ENCODE results near the gene PCDHB12. TPM values are rescaled to one million over a fixed set of nuclear protein-coding genes. Genes with fewer than 3 reads are reported as not detected.
"Not testable (repeated sequence)": the region's sequence is repeated elsewhere in the genome, so short reads cannot be mapped to it uniquely, and the experiment has no call there.

PCDHB12 gene
- total RNA-seq, 6 experiments from 2014 or later, result 0.51 to 0.83 (median 0.63) TPM

DNA sequence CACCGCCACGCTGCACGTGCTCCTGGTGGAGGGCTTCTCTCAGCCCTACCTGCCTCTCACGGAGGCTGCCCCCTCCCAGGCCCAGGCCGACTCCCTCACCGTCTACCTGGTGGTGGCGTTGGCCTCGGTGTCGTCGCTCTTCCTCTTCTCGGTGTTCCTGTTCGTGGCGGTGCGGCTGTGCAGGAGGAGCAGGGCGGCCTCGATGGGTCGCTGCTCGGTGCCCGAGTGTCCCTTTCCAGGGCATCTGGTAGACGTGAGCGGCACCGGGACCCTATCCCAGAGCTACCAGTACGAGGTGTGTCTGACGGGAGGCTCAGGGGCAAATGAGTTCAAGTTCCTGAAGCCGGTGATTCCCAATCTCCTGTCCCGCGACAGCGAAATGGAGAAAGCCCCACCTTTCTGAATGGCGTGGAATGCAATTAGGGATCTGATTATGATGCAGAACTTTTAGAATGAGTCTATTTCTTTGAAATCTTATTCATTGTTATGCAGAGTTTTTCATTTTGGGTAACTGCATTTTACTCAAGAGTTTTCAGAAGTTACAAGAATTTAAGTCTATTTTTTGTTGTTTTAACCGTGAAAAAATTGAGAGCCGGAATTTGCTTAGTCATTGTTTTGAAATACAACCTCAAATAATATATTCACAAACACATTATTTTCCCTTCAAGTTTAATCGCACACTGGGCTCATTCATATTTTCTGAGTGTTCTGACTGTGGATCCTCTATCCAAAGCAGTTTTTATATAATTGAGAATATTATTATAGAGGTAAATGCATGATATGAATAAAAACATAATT lies 28.2 kb downstream of the PCDHB12 start:
- peaks cover 20% of the 10 kb centered on the region for H3K36me3 Mint-ChIP-seq (ENCODE audit: low read depth)
- no peak overlapping the region for H3K27ac Mint-ChIP-seq
- DNase-seq, result no peak
- TF ChIP-seq, protein P1, sequence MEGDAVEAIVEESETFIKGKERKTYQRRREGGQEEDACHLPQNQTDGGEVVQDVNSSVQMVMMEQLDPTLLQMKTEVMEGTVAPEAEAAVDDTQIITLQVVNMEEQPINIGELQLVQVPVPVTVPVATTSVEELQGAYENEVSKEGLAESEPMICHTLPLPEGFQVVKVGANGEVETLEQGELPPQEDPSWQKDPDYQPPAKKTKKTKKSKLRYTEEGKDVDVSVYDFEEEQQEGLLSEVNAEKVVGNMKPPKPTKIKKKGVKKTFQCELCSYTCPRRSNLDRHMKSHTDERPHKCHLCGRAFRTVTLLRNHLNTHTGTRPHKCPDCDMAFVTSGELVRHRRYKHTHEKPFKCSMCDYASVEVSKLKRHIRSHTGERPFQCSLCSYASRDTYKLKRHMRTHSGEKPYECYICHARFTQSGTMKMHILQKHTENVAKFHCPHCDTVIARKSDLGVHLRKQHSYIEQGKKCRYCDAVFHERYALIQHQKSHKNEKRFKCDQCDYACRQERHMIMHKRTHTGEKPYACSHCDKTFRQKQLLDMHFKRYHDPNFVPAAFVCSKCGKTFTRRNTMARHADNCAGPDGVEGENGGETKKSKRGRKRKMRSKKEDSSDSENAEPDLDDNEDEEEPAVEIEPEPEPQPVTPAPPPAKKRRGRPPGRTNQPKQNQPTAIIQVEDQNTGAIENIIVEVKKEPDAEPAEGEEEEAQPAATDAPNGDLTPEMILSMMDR (IDR thresholded peaks at IDR 0.05), result no peak
- H3K9me3 Mint-ChIP-seq, result peaks cover 56% of the 10 kb centered on the region
- no peaks in the 10 kb centered on the region for H3K4me1 Mint-ChIP-seq (ENCODE audit: low read depth)
- H3K4me3 Mint-ChIP-seq, result no peak overlapping the region
- H3K27me3 Mint-ChIP-seq (ENCODE audit: insufficient read depth), result peaks cover 8% of the 10 kb centered on the region

DNA sequence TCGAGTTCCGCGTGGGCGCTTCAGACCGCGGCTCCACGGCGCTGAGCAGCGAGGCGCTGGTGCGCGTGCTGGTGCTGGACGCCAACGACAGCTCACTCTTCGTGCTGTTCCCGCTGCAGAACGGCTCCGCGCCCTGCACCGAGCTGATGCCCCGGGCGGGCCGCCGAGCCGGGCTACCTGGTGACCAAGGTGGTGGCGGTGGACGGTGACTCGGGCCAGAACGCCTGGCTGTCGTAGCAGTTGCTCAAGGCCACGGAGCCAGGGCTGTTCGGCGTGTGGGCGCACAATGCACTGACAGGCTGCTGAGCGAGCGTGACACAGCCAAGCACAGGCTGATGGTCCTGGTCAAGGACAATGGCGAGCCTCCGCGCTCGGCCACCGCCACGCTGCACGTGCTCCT lies 33.0 kb downstream of the PCDHB12 start:
- Mint-ChIP-seq H3K27me3 (ENCODE audit: insufficient read depth) (peaks cover 10% of the 10 kb centered on the region), H3K4me3 (no peak overlapping the region), H3K27ac (no peak overlapping the region), H3K36me3 (ENCODE audit: low read depth) (peaks cover 35% of the 10 kb centered on the region), H3K9me3 (peaks cover 84% of the 10 kb centered on the region), H3K4me1 (ENCODE audit: low read depth) (no peaks in the 10 kb centered on the region)
- TF ChIP-seq, protein P1 (IDR thresholded peaks at IDR 0.05), result no peak
- no peak for DNase-seq

DNA sequence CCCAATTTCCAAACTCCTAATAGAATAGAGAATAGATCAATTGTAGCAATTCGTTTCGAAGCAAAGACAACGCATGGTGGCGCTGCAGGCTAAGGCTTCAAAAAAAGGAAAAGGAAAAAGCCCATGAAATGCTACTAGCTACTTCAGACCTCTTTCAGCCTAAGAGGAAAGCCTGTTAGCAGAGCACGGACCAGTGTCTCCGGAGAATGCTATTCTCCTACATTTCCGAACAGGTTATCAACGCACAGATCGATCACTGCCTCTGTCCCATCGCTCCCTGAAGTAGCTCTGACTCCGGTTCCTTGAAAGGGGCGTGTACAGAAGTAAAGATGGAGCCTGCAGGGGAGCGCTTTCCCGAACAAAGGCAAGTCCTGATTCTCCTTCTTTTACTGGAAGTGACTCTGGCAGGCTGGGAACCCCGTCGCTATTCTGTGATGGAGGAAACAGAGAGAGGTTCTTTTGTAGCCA lies 36.8 kb downstream of the PCDHB12 start, which contains the start of gene PCDHB15:
Gene PCDHB15 (plus strand): TSS at position 146 of the 468 bp plus-strand sequence. CDS start 184 bp downstream, at position 330.
- H3K4me3 Mint-ChIP-seq, result peak within 1 kb of the TSS; percentile 73
- H3K4me1 Mint-ChIP-seq (ENCODE audit: low read depth), result no peaks in the 10 kb centered on the region
- no peak for DNase-seq
- H3K27me3 Mint-ChIP-seq (ENCODE audit: insufficient read depth), result peaks cover 4% of the 10 kb centered on the region
- peaks cover 48% of the 10 kb centered on the region for H3K36me3 Mint-ChIP-seq (ENCODE audit: low read depth)
- TF ChIP-seq, protein P1 (IDR thresholded peaks at IDR 0.05), result peak; percentile 64
- no peak within 1 kb of the TSS for H3K27ac Mint-ChIP-seq
- peaks cover 92% of the 10 kb centered on the region for H3K9me3 Mint-ChIP-seq

DNA sequence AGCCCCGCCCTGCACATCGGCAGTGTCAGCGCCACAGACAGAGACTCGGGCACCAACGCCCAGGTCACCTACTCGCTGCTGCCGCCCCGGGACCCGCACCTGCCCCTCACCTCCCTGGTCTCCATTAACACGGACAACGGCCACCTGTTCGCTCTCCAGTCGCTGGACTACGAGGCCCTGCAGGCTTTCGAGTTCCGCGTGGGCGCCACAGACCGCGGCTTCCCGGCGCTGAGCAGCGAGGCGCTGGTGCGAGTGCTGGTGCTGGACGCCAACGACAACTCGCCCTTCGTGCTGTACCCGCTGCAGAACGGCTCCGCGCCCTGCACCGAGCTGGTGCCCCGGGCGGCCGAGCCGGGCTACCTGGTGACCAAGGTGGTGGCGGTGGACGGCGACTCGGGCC lies 38.5 kb downstream of the PCDHB12 start:
- Mint-ChIP-seq H3K9me3 (peaks cover 94% of the 10 kb centered on the region), H3K36me3 (ENCODE audit: low read depth) (peaks cover 37% of the 10 kb centered on the region)
- H3K4me3 Mint-ChIP-seq; H3K27ac Mint-ChIP-seq; H3K4me1 Mint-ChIP-seq (ENCODE audit: low read depth); DNase-seq; H3K27me3 Mint-ChIP-seq (ENCODE audit: insufficient read depth): not testable (repeated sequence)

DNA sequence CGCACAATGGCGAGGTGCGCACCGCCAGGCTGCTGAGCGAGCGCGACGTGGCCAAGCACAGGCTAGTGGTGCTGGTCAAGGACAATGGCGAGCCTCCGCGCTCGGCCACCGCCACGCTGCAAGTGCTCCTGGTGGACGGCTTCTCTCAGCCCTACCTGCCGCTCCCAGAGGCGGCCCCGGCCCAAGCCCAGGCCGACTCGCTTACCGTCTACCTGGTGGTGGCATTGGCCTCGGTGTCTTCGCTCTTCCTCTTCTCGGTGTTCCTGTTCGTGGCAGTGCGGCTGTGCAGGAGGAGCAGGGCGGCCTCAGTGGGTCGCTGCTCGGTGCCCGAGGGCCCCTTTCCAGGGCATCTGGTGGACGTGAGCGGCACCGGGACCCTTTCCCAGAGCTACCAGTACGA lies 38.9 kb downstream of the PCDHB12 start:
- H3K36me3 Mint-ChIP-seq (ENCODE audit: low read depth), result peaks cover 33% of the 10 kb centered on the region
- H3K9me3 Mint-ChIP-seq, result peaks cover 93% of the 10 kb centered on the region
- not testable (repeated sequence) for H3K4me3 Mint-ChIP-seq; DNase-seq; H3K27ac Mint-ChIP-seq; H3K4me1 Mint-ChIP-seq (ENCODE audit: low read depth); H3K27me3 Mint-ChIP-seq (ENCODE audit: insufficient read depth)

DNA sequence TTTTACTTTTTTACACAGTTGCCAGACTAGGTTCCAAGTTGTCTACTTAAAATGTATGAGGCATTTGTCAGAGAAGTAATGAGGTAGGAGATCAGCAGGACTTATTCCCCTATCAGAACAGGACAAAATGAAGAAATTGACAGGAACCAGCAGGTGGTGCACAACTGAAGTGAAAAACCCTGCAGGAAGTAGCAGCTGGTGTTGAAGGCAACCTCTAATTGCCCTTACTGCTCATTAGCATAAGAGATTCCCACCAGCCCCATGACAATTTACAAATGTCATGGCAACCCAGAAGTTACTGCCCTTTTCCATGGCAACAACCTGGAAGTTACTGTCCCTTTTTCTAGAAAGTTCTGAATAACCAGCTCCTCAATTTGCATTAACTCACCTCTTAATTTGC lies 42.1 kb downstream of the PCDHB12 start:
- Mint-ChIP-seq H3K4me1 (ENCODE audit: low read depth) (no peaks in the 10 kb centered on the region), H3K36me3 (ENCODE audit: low read depth) (peaks cover 48% of the 10 kb centered on the region), H3K27ac (no peak overlapping the region), H3K27me3 (ENCODE audit: insufficient read depth) (no peaks in the 10 kb centered on the region; the same call in 1 of the 2 replicates), H3K4me3 (no peak overlapping the region), H3K9me3 (peaks cover 88% of the 10 kb centered on the region)
- DNase-seq, result no peak
- TF ChIP-seq, protein P1 (IDR thresholded peaks at IDR 0.05), result no peak
